ENCODE results near the gene SCAMP5. TPM values are rescaled to one million over a fixed set of nuclear protein-coding genes. Genes with fewer than 3 reads are reported as not detected.
A peak's percentile ranks its signal among the peaks of the same experiment; 100 is the strongest.

SCAMP5 gene
- total and polyA plus RNA-seq, 2 of the 13 experiments (the other 11 are each of a cell fraction or from before 2014, with no cell fraction given), result 34.3 to 49.0 TPM

DNA sequence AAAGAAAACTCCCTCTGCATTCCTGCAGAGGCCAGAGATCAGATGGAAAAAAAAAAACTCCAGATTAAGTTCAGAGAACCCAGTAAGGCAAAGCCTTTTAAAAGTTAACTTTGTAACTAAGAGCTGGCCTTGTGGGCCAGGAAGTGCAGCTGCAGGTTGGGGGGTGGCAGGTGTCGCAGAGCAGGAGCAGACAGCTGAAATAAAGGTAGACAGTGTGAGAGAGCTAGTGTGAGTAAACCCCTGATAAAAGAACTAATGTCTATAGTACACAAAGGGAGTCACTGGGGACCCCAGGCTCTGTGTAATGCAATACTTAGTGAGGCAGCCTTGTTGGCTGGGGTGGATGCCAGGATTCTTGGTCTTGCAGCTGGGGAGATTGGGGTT lies 70.1 kb downstream of the SCAMP5 start (continued):
- TF ChIP-seq, protein P1, sequence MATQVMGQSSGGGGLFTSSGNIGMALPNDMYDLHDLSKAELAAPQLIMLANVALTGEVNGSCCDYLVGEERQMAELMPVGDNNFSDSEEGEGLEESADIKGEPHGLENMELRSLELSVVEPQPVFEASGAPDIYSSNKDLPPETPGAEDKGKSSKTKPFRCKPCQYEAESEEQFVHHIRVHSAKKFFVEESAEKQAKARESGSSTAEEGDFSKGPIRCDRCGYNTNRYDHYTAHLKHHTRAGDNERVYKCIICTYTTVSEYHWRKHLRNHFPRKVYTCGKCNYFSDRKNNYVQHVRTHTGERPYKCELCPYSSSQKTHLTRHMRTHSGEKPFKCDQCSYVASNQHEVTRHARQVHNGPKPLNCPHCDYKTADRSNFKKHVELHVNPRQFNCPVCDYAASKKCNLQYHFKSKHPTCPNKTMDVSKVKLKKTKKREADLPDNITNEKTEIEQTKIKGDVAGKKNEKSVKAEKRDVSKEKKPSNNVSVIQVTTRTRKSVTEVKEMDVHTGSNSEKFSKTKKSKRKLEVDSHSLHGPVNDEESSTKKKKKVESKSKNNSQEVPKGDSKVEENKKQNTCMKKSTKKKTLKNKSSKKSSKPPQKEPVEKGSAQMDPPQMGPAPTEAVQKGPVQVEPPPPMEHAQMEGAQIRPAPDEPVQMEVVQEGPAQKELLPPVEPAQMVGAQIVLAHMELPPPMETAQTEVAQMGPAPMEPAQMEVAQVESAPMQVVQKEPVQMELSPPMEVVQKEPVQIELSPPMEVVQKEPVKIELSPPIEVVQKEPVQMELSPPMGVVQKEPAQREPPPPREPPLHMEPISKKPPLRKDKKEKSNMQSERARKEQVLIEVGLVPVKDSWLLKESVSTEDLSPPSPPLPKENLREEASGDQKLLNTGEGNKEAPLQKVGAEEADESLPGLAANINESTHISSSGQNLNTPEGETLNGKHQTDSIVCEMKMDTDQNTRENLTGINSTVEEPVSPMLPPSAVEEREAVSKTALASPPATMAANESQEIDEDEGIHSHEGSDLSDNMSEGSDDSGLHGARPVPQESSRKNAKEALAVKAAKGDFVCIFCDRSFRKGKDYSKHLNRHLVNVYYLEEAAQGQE (IDR thresholded peaks at IDR 0.05; ENCODE audit: borderline replicate concordance in 1 of 2, low read depth in 1 of 2, low read length in 2 of 2), result no peak
- TF ChIP-seq, protein P2, sequence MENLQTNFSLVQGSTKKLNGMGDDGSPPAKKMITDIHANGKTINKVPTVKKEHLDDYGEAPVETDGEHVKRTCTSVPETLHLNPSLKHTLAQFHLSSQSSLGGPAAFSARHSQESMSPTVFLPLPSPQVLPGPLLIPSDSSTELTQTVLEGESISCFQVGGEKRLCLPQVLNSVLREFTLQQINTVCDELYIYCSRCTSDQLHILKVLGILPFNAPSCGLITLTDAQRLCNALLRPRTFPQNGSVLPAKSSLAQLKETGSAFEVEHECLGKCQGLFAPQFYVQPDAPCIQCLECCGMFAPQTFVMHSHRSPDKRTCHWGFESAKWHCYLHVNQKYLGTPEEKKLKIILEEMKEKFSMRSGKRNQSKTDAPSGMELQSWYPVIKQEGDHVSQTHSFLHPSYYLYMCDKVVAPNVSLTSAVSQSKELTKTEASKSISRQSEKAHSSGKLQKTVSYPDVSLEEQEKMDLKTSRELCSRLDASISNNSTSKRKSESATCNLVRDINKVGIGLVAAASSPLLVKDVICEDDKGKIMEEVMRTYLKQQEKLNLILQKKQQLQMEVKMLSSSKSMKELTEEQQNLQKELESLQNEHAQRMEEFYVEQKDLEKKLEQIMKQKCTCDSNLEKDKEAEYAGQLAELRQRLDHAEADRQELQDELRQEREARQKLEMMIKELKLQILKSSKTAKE (CRISPR knock-in tag; IDR thresholded peaks at IDR 0.05; ENCODE audit: borderline replicate concordance), result 0 out of 2 replicates have a peak, but pooled peaks have one; percentile 32
- TF ChIP-seq ZNF792 (CRISPR knock-in tag; IDR thresholded peaks at IDR 0.05) (peak; percentile 53; the same call in 1 of the 2 replicates), ZNF816 (CRISPR knock-in tag; IDR thresholded peaks at IDR 0.05; ENCODE audit: borderline replicate concordance) (peak; percentile 65; the same call in 1 of the 2 replicates), PHF8 (CRISPR knock-in tag; IDR thresholded peaks at IDR 0.05) (0 out of 2 replicates have a peak, but pooled peaks have one; percentile 28), ARID2 (CRISPR knock-in tag; IDR thresholded peaks at IDR 0.05; ENCODE audit: borderline replicate concordance) (no peak), ELF4 (CRISPR knock-in tag; IDR thresholded peaks at IDR 0.05; ENCODE audit: borderline replicate concordance) (no peak), GZF1 (CRISPR knock-in tag; IDR thresholded peaks at IDR 0.05) (no peak), RORA (CRISPR knock-in tag; IDR thresholded peaks at IDR 0.05) (no peak), ERF (CRISPR knock-in tag; IDR thresholded peaks at IDR 0.05) (0 out of 2 replicates have a peak, but pooled peaks have one; percentile 41), HMGA1 (CRISPR knock-in tag; conservative IDR thresholded peaks at IDR 0.05) (no peak), KAT8 (CRISPR knock-in tag; IDR thresholded peaks at IDR 0.05) (peak; percentile 31; the same call in 1 of the 2 replicates), ZNF619 (CRISPR knock-in tag; IDR thresholded peaks at IDR 0.05) (no peak)
- TF ChIP-seq, protein P3, sequence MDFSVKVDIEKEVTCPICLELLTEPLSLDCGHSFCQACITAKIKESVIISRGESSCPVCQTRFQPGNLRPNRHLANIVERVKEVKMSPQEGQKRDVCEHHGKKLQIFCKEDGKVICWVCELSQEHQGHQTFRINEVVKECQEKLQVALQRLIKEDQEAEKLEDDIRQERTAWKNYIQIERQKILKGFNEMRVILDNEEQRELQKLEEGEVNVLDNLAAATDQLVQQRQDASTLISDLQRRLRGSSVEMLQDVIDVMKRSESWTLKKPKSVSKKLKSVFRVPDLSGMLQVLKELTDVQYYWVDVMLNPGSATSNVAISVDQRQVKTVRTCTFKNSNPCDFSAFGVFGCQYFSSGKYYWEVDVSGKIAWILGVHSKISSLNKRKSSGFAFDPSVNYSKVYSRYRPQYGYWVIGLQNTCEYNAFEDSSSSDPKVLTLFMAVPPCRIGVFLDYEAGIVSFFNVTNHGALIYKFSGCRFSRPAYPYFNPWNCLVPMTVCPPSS (IDR thresholded peaks at IDR 0.05), result no peak
- TF ChIP-seq, protein P4, sequence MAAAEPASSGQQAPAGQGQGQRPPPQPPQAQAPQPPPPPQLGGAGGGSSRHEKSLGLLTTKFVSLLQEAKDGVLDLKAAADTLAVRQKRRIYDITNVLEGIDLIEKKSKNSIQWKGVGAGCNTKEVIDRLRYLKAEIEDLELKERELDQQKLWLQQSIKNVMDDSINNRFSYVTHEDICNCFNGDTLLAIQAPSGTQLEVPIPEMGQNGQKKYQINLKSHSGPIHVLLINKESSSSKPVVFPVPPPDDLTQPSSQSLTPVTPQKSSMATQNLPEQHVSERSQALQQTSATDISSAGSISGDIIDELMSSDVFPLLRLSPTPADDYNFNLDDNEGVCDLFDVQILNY (CRISPR knock-in tag; conservative IDR thresholded peaks at IDR 0.05), result no peak
- TF ChIP-seq, protein P5, sequence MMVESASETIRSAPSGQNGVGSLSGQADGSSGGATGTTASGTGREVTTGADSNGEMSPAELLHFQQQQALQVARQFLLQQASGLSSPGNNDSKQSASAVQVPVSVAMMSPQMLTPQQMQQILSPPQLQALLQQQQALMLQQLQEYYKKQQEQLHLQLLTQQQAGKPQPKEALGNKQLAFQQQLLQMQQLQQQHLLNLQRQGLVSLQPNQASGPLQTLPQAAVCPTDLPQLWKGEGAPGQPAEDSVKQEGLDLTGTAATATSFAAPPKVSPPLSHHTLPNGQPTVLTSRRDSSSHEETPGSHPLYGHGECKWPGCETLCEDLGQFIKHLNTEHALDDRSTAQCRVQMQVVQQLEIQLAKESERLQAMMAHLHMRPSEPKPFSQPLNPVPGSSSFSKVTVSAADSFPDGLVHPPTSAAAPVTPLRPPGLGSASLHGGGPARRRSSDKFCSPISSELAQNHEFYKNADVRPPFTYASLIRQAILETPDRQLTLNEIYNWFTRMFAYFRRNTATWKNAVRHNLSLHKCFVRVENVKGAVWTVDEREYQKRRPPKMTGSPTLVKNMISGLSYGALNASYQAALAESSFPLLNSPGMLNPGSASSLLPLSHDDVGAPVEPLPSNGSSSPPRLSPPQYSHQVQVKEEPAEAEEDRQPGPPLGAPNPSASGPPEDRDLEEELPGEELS (CRISPR knock-in tag; IDR thresholded peaks at IDR 0.05), result peak; percentile 70; the same call in 1 of the 2 replicates
- TF ChIP-seq, protein P6, sequence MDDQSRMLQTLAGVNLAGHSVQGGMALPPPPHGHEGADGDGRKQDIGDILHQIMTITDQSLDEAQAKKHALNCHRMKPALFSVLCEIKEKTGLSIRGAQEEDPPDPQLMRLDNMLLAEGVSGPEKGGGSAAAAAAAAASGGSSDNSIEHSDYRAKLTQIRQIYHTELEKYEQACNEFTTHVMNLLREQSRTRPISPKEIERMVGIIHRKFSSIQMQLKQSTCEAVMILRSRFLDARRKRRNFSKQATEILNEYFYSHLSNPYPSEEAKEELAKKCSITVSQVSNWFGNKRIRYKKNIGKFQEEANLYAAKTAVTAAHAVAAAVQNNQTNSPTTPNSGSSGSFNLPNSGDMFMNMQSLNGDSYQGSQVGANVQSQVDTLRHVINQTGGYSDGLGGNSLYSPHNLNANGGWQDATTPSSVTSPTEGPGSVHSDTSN (CRISPR knock-in tag; IDR thresholded peaks at IDR 0.05; ENCODE audit: borderline replicate concordance), result no peak
- TF ChIP-seq, protein P7, sequence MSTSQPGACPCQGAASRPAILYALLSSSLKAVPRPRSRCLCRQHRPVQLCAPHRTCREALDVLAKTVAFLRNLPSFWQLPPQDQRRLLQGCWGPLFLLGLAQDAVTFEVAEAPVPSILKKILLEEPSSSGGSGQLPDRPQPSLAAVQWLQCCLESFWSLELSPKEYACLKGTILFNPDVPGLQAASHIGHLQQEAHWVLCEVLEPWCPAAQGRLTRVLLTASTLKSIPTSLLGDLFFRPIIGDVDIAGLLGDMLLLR (CRISPR knock-in tag; IDR thresholded peaks at IDR 0.05), result no peak

All from HepG2 (cell line).